ENCODE data around the gene MED8.
A peak's percentile ranks its signal among the peaks of the same experiment; 100 is the strongest.

Gene MED8

GRCh38 chr1:43365678-43366077 lies 23.9 kb downstream of the MED8 start:
- H3K9me3 ChIP-seq (ENCODE audit: insufficient read depth, low read length): no peaks in the 10 kb centered on the region
- H3K4me1 ChIP-seq (ENCODE audit: insufficient read depth, insufficient read length): peaks cover 21% of the 10 kb centered on the region
- H3K27me3 ChIP-seq (ENCODE audit: insufficient read depth, insufficient read length): no peaks in the 10 kb centered on the region
- H3K9ac ChIP-seq (ENCODE audit: insufficient read length, low read depth): peak overlapping the region; percentile 96
- DNase-seq (ENCODE audit: low read depth, low spot score): no peak
- peaks cover 64% of the 10 kb centered on the region for H3K36me3 ChIP-seq (ENCODE audit: insufficient read depth, insufficient read length, low read length)
- TF ChIP-seq YY1 (IDR thresholded peaks at IDR 0.05; ENCODE audit: insufficient read depth, insufficient read length) (no peak), SUZ12 (IDR thresholded peaks at IDR 0.05; ENCODE audit: extremely low read depth, insufficient read depth, insufficient read length) (no peak), ZNF274 (IDR thresholded peaks at IDR 0.05; ENCODE audit: low read depth, low read length) (no peak)
- H3K4me3 ChIP-seq (ENCODE audit: insufficient read length, low read depth): peak overlapping the region; percentile 9

- no peaks in the 10 kb centered on the region for H3K27me3 ChIP-seq (ENCODE audit: insufficient read depth, insufficient read length)
- H3K4me1 ChIP-seq (ENCODE audit: insufficient read depth, insufficient read length): peaks cover 31% of the 10 kb centered on the region
- H3K9me3 ChIP-seq (ENCODE audit: insufficient read depth, low read length): no peaks in the 10 kb centered on the region
- H3K4me3 ChIP-seq (ENCODE audit: insufficient read length, low read depth): no peak overlapping the region
- no peak for DNase-seq (ENCODE audit: low read depth, low spot score)
- H3K36me3 ChIP-seq (ENCODE audit: insufficient read depth, insufficient read length, low read length): peaks cover 72% of the 10 kb centered on the region
- TF ChIP-seq YY1 (IDR thresholded peaks at IDR 0.05; ENCODE audit: insufficient read depth, insufficient read length) (no peak), ZNF274 (IDR thresholded peaks at IDR 0.05; ENCODE audit: low read depth, low read length) (no peak), SUZ12 (IDR thresholded peaks at IDR 0.05; ENCODE audit: extremely low read depth, insufficient read depth, insufficient read length) (no peak)
- H3K9ac ChIP-seq (ENCODE audit: insufficient read length, low read depth): no peak overlapping the region
These were observed 25.6 kb downstream of the MED8 start for GRCh38 chr1:43363935-43364525.

GRCh38 chr1:43363283-43363934 lies 26.2 kb downstream of the MED8 start:
- DNase-seq (ENCODE audit: low read depth, low spot score): no peak
- Histone ChIP-seq H3K36me3 (ENCODE audit: insufficient read depth, insufficient read length, low read length) (peaks cover 70% of the 10 kb centered on the region), H3K9ac (ENCODE audit: insufficient read length, low read depth) (no peak overlapping the region), H3K27me3 (ENCODE audit: insufficient read depth, insufficient read length) (no peaks in the 10 kb centered on the region), H3K4me1 (ENCODE audit: insufficient read depth, insufficient read length) (peaks cover 31% of the 10 kb centered on the region), H3K4me3 (ENCODE audit: insufficient read length, low read depth) (no peak overlapping the region), H3K9me3 (ENCODE audit: insufficient read depth, low read length) (no peaks in the 10 kb centered on the region)
- TF ChIP-seq ZNF274 (IDR thresholded peaks at IDR 0.05; ENCODE audit: low read depth, low read length) (no peak), YY1 (IDR thresholded peaks at IDR 0.05; ENCODE audit: insufficient read depth, insufficient read length) (no peak), SUZ12 (IDR thresholded peaks at IDR 0.05; ENCODE audit: extremely low read depth, insufficient read depth, insufficient read length) (no peak)

- peak overlapping the region; percentile 96 for H3K4me3 ChIP-seq (ENCODE audit: insufficient read length, low read depth)
- no peak for DNase-seq (ENCODE audit: low read depth, low spot score)
- peaks cover 19% of the 10 kb centered on the region for H3K4me1 ChIP-seq (ENCODE audit: insufficient read depth, insufficient read length)
- TF ChIP-seq SUZ12 (IDR thresholded peaks at IDR 0.05; ENCODE audit: extremely low read depth, insufficient read depth, insufficient read length): no peak
- TF ChIP-seq ZNF274 (IDR thresholded peaks at IDR 0.05; ENCODE audit: low read depth, low read length): no peak
- no peak for TF ChIP-seq YY1 (IDR thresholded peaks at IDR 0.05; ENCODE audit: insufficient read depth, insufficient read length)
- H3K9ac ChIP-seq (ENCODE audit: insufficient read length, low read depth): peak overlapping the region; percentile 96
- H3K27me3 ChIP-seq (ENCODE audit: insufficient read depth, insufficient read length): no peaks in the 10 kb centered on the region
- H3K9me3 ChIP-seq (ENCODE audit: insufficient read depth, low read length): no peaks in the 10 kb centered on the region
- H3K36me3 ChIP-seq (ENCODE audit: insufficient read depth, insufficient read length, low read length): peaks cover 77% of the 10 kb centered on the region
These were observed 29.0 kb downstream of the MED8 start for GRCh38 chr1:43360616-43361015.

- DNase-seq (ENCODE audit: low read depth, low spot score): no peak
- peak overlapping the region; percentile 96 for H3K9ac ChIP-seq (ENCODE audit: insufficient read length, low read depth)
- TF ChIP-seq SUZ12 (IDR thresholded peaks at IDR 0.05; ENCODE audit: extremely low read depth, insufficient read depth, insufficient read length) (no peak), ZNF274 (IDR thresholded peaks at IDR 0.05; ENCODE audit: low read depth, low read length) (no peak), YY1 (IDR thresholded peaks at IDR 0.05; ENCODE audit: insufficient read depth, insufficient read length) (no peak)
- peak overlapping the region; percentile 96 for H3K4me3 ChIP-seq (ENCODE audit: insufficient read length, low read depth)
- H3K36me3 ChIP-seq (ENCODE audit: insufficient read depth, insufficient read length, low read length): peaks cover 69% of the 10 kb centered on the region
- H3K9me3 ChIP-seq (ENCODE audit: insufficient read depth, low read length): no peaks in the 10 kb centered on the region
- H3K27me3 ChIP-seq (ENCODE audit: insufficient read depth, insufficient read length): no peaks in the 10 kb centered on the region
- H3K4me1 ChIP-seq (ENCODE audit: insufficient read depth, insufficient read length): peaks cover 15% of the 10 kb centered on the region
These were observed 29.9 kb downstream of the MED8 start for GRCh38 chr1:43359696-43360095.

GRCh38 chr1:43358746-43359693 lies 30.6 kb downstream of the MED8 start, which contains the start of gene CDC20:
CDC20 (plus strand) TSS chr1:43358981; CDS start chr1:43359216, 235 bp downstream.
- Histone ChIP-seq H3K9ac (ENCODE audit: insufficient read length, low read depth) (peak within 1 kb of the TSS; percentile 96), H3K4me1 (ENCODE audit: insufficient read depth, insufficient read length) (peaks cover 15% of the 10 kb centered on the region), H3K9me3 (ENCODE audit: insufficient read depth, low read length) (no peaks in the 10 kb centered on the region), H3K27me3 (ENCODE audit: insufficient read depth, insufficient read length) (no peaks in the 10 kb centered on the region), H3K36me3 (ENCODE audit: insufficient read depth, insufficient read length, low read length) (peaks cover 65% of the 10 kb centered on the region), H3K4me3 (ENCODE audit: insufficient read length, low read depth) (peak within 1 kb of the TSS; percentile 96)
- TF ChIP-seq YY1 (IDR thresholded peaks at IDR 0.05; ENCODE audit: insufficient read depth, insufficient read length): no peak
- no peak for TF ChIP-seq SUZ12 (IDR thresholded peaks at IDR 0.05; ENCODE audit: extremely low read depth, insufficient read depth, insufficient read length)
- no peak for TF ChIP-seq ZNF274 (IDR thresholded peaks at IDR 0.05; ENCODE audit: low read depth, low read length)
- peak; percentile 100 for DNase-seq (ENCODE audit: low read depth, low spot score)
